GM12878 (cell line): ENCODE data around the gene SC5D. TPM values are rescaled to one million over a fixed set of nuclear protein-coding genes. Genes with fewer than 3 reads are reported as not detected.

Experiments used
- ATAC-seq: fragments of 200-7000 bp; cut with Tn5 transposase; 3 replicates; pipeline ENCODE4 v1.9.1; 2020; ENCODE audit warnings: mild to moderate bottlenecking, moderate library complexity
- BruUV-seq: library from RNA; stranded (reverse); fragments of 400-500 nt; replicated peaks from 2 replicates; lab custom pipeline; 2021; lab: Mats Ljungman, UMichigan
- CTCF ChIA-PET: fragments of 300-600 bp; sonication (Branson Sonifier 250); formaldehyde crosslinking; extraction: SDS; loops from one replicate; lab custom pipeline; 2021; ENCODE audit warnings: inconsistent platforms; lab: Yijun Ruan, JAX
- POLR2A ChIA-PET: fragments of 350-600 bp; formaldehyde crosslinking; extraction: SDS; loops from one replicate; lab custom pipeline; 2021; ENCODE audit warnings: inconsistent platforms; lab: Charles Lee
- RAD21 ChIA-PET: fragments of 300-600 bp; sonication (Branson Sonifier 250); formaldehyde crosslinking; loops from one replicate; lab custom pipeline; 2023; ENCODE audit warnings: antibody characterized with exemption; ENCODE audit not compliant: unreplicated experiment; lab: Charles Lee
- SMC1A ChIA-PET: fragments of 300-600 bp; sonication (Branson Sonifier 250); formaldehyde crosslinking; loops from one replicate; lab custom pipeline; 2023; ENCODE audit not compliant: unreplicated experiment, uncharacterized antibody; lab: Charles Lee
- DNase-seq: peaks from one replicate; pipeline ENCODE4 v3.0.0-alpha.2; 2011; ENCODE audit warnings: low read depth, low spot score
- FAIRE-seq: peaks from 3 replicates; lab custom pipeline; 2011; peaks lifted over from hg19 to GRCh38; lab: Jason Lieb, UNC
- H2AFZ ChIP-seq: 2 replicates; pipeline ENCODE4 v1.6.0; 2011; ENCODE audit warnings: low read depth, low read length, control low read depth; ENCODE audit not compliant: control insufficient read depth
- H3K27ac ChIP-seq: 2 replicates; pipeline ENCODE4 v1.5.1; 2011; ENCODE audit warnings: control low read depth; ENCODE audit not compliant: control insufficient read depth, insufficient read depth
- H3K27me3 ChIP-seq, 2 experiments: replicated peaks in 1 of 2; 2 replicates each; pipeline versions ENCODE4 v1.6.0 to v1.6.1; 2011; ENCODE audit warnings: low read length in 1 of 2; ENCODE audit not compliant: control insufficient read depth in 2 of 2, insufficient read depth in 2 of 2
- H3K36me3 ChIP-seq, 2 experiments: 2 replicates each; pipeline ENCODE4 v1.5.1; 2011; ENCODE audit warnings: low read length in 1 of 2; ENCODE audit not compliant: control insufficient read depth in 2 of 2, insufficient read depth in 2 of 2
- H3K4me1 ChIP-seq: 2 replicates; pipeline ENCODE4 v1.6.1; 2011; ENCODE audit warnings: mild to moderate bottlenecking, low read length, moderate library complexity, mixed read lengths; ENCODE audit not compliant: control insufficient read depth, insufficient read depth
- H3K4me2 ChIP-seq: 2 replicates; pipeline ENCODE4 v1.6.0; 2011; ENCODE audit warnings: control low read depth; ENCODE audit not compliant: control insufficient read depth, insufficient read depth
- H3K4me3 ChIP-seq: fragments of 200-600 bp; sonication (generic); 2 replicates; pipeline ENCODE4 v1.5.1; 2016
- H3K79me2 ChIP-seq: 2 replicates; pipeline ENCODE4 v1.6.0; 2011; ENCODE audit warnings: low read length; ENCODE audit not compliant: control insufficient read depth, insufficient read depth
- H3K9ac ChIP-seq: 2 replicates; pipeline ENCODE4 v1.8.0; 2011; ENCODE audit warnings: low read length, control low read depth, mixed read lengths; ENCODE audit not compliant: control insufficient read depth, insufficient read depth
- H3K9me3 ChIP-seq: replicated peaks from 3 replicates; pipeline ENCODE4 v1.5.1; 2011; ENCODE audit warnings: mild to moderate bottlenecking, low read length; ENCODE audit not compliant: control insufficient read depth, insufficient read depth
- H4K20me1 ChIP-seq: 2 replicates; pipeline ENCODE4 v1.6.0; 2011; ENCODE audit not compliant: control insufficient read depth, insufficient read depth
- ATF7 ChIP-seq: fragments of 450-650 bp; IDR thresholded peaks from 2 replicates; pipeline ENCODE4 v1.6.1; 2016; ENCODE audit warnings: low read depth, mild to moderate bottlenecking
- ZNF592 ChIP-seq: fragments of 450-650 bp; IDR thresholded peaks from 2 replicates; pipeline ENCODE4 v1.6.1; 2017; ENCODE audit warnings: mild to moderate bottlenecking, moderate library complexity
- WGBS: methylation state at CpG from one replicate; pipeline ENCODE4 v1.1.6; 2016; ENCODE audit warnings: low lambda C conversion rate; ENCODE audit not compliant: insufficient replicate concordance, insufficient coverage; ENCODE audit errors: missing lambda C conversion rate; 5-methylcytosine and 5-hydroxymethylcytosine counted together
- in situ Hi-C: fragments of 300-500 bp; cut with MboI; formaldehyde crosslinking; loops from 9 replicates; pipeline ENCODE4 v1.14.3; 2018; ENCODE audit warnings: mixed read lengths
- intact Hi-C: fragments of 100-400 bp; cut with micrococcal nuclease; formaldehyde crosslinking; loops from one replicate; pipeline ENCODE4 v1.14.2; 2022; ENCODE audit not compliant: unreplicated experiment
- polyA plus RNA-seq, 11 experiments: library from polyadenylated mRNA; depleted of rRNA in 4 of 11; unstranded in 6 of 11; stranded (reverse) in 5 of 11; fragments of >200 nt; fragmentation: Nextera tagmentation in 4 of 11; fragmentation: Illumina TruSeq in 1 of 11; extraction: Ambion mirVana in 4 of 11; extraction: Trizol in 1 of 11; gene quantifications; 1 replicate in 1 of 11; 2 replicates in 10 of 11; pipeline versions ENCODE4 v1.2.1 to v1.2.3, GENCODE V29; 2011 to 2016; ENCODE audit warnings: inconsistent platforms in 2 of 11, missing spikeins in 2 of 11, low read depth in 1 of 11
- total RNA-seq, 4 experiments: library from RNA; depleted of rRNA in 3 of 4; stranded (reverse); fragments of >200 nt in 3 of 4; fragmentation: Illumina TruSeq in 1 of 4; extraction: Trizol in 1 of 4; gene quantifications; 2 replicates each; pipeline versions ENCODE4 v1.2.1 to v1.2.3, GENCODE V29; 2013 to 2021

The SC5D gene
- total and polyA plus RNA-seq, 10 of the 15 experiments (the other 5 are each of a cell fraction or from before 2014, with no cell fraction given): 23.7 to 134 (median 30.8) TPM

- POLR2A ChIA-PET: no interaction called here
- H4K20me1 ChIP-seq: no peaks in the 10 kb centered on the region
- no peak for TF ChIP-seq ZNF592
- peak; percentile 39; the same call in 1 of the 2 replicates for TF ChIP-seq ATF7
- TF ChIP-seq, all 136 proteins: peak for 1
- no peaks in the 10 kb centered on the region for H3K4me1 ChIP-seq
- in situ Hi-C loops: no loop called here
- ATAC-seq: no peak
- H3K27ac ChIP-seq: no peak overlapping the region
- ChIA-PET SMC1A (interaction anchor here (3.3 kb wide), 1 partner anchor 9 kb away, joined by 15 read pairs; no protein-coding TSS in a partner anchor), CTCF (interaction anchor here (0.6 kb wide), 1 partner anchor 144 kb away, joined by 3 read pairs; no protein-coding TSS in a partner anchor), RAD21 (interaction anchor here (1.0 kb wide), 1 partner anchor 205 kb away, joined by 3 read pairs; no protein-coding TSS in a partner anchor)
- no peaks in the 10 kb centered on the region for H3K9me3 ChIP-seq
- BruUV-seq: no TSS peak
- 77% methylated on average over 8 of the region's 10 CpGs for WGBS
- H3K36me3 ChIP-seq: no peaks in the 10 kb centered on the region
- no peak overlapping the region for H3K9ac ChIP-seq
- no peak for FAIRE-seq
- intact Hi-C loops: no loop called here
- no peak overlapping the region for H2AFZ ChIP-seq
- no peak overlapping the region for H3K4me3 ChIP-seq
- no peaks in the 10 kb centered on the region for H3K27me3 ChIP-seq
- H3K4me2 ChIP-seq: no peak overlapping the region
- no peaks in the 10 kb centered on the region for H3K79me2 ChIP-seq
- no peak for DNase-seq
Measured at GRCh38 chr11:121244884-121245283, 47.7 kb upstream of the SC5D start.
